Right kidney (tissue), 9 donors: ENCODE results near the gene SPDYE5.
"Not testable (repeated sequence)": the region's sequence is repeated elsewhere in the genome, so short reads cannot be mapped to it uniquely, and the experiment has no call there.

Experiments used
- DNase-seq: peaks from one replicate; pipeline ENCODE4 v3.0.0-alpha.2; 2016
- long read RNA-seq, 8 donors: transcript quantifications; one replicate each; lab custom pipeline, GENCODE V29; 2026

SPDYE5 gene
- long read RNA-seq, donor 1, result 0 reads
- long read RNA-seq, donor 2, result 0 reads
- long read RNA-seq, donor 3, result 0 reads
- long read RNA-seq, donor 4, result 0 reads
- long read RNA-seq, donor 5, result 0 reads
- long read RNA-seq, donor 6, result 0 reads
- long read RNA-seq, donor 7, result 0 reads
- long read RNA-seq, donor 8, result 0 reads

- DNase-seq, result not testable (repeated sequence)
These were observed at the start of gene SPDYE5 for GRCh38 chr7:75492020-75492419. SPDYE5 (plus strand) TSS chr7:75492320; CDS start chr7:75494048, 1,728 bp downstream.

GRCh38 chr7:75442465-75443111, 49.5 kb upstream of the SPDYE5 start:
- peak; percentile 56 for DNase-seq

GRCh38 chr7:75449946-75450345, 42.2 kb upstream of the SPDYE5 start:
- not testable (repeated sequence) for DNase-seq

- DNase-seq, result not testable (repeated sequence)
These were observed 39.6 kb upstream of the SPDYE5 start for GRCh38 chr7:75452494-75452955.

DNA sequence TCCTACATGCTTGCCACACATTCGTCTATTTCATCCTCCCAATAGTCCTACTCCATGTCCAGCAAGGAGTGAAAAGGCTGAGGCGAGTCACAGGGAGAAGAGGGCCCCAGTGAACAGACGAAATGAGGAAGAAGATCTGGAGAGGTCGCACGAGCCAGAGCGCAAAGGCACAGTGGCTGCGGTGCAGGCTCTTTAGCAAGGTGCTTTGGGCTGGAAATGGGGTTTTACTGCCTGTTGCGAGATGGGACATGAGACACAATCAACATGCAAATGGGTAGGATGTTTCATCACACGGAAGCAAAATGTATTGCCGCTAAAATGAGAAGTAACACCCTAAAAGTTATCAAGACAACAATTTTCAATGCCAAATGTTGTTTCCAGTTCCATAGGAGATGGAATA, 35.7 kb upstream of the SPDYE5 start:
- DNase-seq, result not testable (repeated sequence)

DNA sequence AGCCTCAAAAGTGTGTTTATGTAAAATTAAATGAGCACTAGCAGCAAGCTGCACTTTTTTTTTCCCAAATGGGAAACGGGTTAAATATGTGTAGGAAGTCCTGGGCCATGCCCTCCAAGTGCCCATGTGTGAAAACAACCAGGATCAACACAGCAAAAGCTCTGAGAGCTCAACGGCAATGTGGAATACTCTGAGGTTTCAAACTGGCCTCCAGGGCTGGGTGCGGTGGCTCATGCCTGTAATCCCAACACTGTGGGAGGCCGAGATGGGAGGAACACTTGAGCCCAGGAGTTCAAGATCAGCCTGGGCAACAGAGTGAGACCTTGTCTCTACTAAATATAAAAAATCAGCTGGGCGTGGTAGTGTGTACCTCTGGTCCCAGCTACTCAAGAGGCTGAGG, 34.1 kb upstream of the SPDYE5 start:
- not testable (repeated sequence) for DNase-seq

GRCh38 chr7:75460541-75460940, 31.6 kb upstream of the SPDYE5 start:
- DNase-seq, result not testable (repeated sequence)

- not testable (repeated sequence) for DNase-seq
These were observed 22.0 kb upstream of the SPDYE5 start for GRCh38 chr7:75470166-75470565.

DNA sequence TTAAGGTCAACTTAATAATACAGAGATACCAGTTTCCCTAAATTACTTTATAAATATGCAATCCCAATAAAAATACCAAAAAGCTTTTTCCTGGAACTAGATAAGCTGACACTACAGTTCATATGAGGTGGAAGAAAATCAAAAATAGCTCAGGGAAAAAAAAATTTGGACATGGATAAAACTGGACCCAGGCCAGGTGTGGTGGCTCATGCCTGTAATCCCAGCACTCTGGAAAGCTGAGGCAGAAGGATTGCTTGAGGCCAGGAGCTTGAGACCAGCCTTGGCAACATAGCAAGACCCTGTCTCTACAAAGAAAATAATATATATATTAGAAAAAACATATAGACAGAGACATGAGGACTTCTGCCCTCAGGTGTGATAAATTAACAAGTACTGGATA, 14.7 kb upstream of the SPDYE5 start:
- DNase-seq, result not testable (repeated sequence)

GRCh38 chr7:75480313-75480712, 11.8 kb upstream of the SPDYE5 start:
- not testable (repeated sequence) for DNase-seq

- peak; percentile 53 for DNase-seq
These were observed 6.7 kb upstream of the SPDYE5 start for GRCh38 chr7:75485355-75485978.

DNA sequence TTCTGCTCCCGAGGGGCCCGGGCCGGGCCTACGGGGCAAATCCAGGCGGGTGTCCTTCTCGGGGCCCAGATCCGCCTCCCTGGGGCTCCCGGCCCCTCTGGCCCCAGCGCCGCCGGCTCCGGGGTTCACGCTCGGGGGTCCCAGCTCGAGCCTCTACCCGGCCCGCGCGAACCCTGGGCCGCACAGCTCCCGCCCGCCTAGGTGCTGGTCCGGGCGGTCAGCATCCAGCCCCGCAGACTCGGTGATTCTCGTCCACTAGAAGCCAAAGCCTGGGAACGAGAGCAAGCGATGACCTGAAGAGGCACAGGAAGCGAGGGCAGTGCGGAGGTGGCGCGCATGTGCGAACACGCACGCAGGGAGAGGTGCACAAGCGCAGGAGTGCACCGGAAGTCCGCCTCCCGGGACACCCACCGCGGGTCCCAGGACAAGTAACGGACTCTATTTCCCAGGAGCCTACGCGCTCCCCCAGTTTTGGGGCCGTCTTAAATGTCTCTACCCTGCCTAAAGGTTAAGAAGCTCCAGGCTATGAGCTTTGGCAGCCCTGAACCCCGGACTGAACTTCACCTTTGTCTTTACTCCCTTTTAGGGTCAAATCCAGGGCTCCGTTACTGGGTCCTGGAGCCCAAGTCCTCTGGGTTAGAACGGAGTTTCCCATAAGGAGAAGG, 6.0 kb upstream of the SPDYE5 start, which contains the start of gene POM121C:
Gene POM121C (minus strand): TSS at position 321 of the 665 bp plus-strand sequence. CDS start 44,803 bp downstream, outside the sequence.
- peak; percentile 82 for DNase-seq

- not testable (repeated sequence) for DNase-seq
These were observed 16.9 kb downstream of the SPDYE5 start for GRCh38 chr7:75509033-75509432.

DNA sequence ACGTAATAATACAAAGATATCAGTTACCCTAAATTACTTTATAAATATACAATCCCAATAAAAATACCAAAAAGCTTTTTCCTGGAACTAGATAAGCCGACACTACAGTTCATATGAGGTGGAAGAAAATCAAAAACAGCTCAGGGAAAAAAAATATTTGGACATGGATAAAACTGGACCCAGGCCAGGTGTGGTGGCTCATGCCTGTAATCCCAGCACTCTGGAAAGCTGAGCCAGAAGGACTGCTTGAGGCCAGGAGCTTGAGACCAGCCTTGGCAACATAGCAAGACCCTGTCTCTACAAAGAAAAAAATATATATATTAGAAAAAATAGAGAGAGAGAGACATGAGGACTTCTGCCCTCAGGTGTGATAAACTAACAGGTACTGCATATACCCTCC, 26.7 kb downstream of the SPDYE5 start:
- not testable (repeated sequence) for DNase-seq

DNA sequence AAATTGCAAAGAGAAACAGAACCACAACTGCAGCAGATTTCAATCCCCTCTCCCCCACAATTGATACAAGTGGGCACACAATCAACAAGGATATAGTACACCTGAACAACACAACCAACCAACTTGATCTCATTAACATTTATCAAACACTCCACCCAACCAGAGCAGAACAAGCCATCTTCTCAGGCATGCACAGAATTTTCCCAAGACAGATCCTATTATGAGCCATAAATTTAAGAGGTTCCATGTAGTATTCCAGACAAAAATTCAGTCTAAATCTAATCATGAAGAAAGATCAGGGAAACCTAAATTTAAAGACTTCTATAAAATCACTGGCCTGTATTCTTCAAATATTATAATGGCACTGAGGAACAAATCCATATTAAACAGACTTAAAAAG, 29.6 kb downstream of the SPDYE5 start:
- not testable (repeated sequence) for DNase-seq

- peak; percentile 58 for DNase-seq
These were observed 35.2 kb downstream of the SPDYE5 start for GRCh38 chr7:75527224-75527722.

DNA sequence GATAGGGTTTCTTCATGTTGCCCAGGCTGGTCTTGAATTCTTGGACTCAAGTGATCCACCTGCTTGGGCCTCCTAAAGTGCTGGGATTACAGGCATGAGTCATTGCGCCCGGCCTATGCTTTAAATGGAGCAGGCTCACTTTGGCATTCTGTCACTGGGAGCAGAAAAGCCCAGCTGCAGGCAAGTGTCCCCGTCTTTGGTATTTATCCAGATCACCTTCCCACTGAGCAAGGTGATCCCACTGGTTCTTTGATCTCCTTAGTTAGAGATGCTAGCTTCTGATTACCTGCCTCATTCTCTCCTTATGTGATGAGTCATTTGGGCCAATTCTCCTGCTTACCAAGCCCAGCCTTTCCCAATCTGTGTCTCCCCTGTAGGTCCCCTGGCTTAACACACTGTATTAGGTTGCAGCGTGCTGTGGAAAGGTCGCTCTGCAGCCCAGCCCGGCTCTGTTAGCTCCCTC, 39.3 kb downstream of the SPDYE5 start:
- no peak for DNase-seq

- DNase-seq, result no peak
These were observed 40.5 kb downstream of the SPDYE5 start for GRCh38 chr7:75532639-75533038.

DNA sequence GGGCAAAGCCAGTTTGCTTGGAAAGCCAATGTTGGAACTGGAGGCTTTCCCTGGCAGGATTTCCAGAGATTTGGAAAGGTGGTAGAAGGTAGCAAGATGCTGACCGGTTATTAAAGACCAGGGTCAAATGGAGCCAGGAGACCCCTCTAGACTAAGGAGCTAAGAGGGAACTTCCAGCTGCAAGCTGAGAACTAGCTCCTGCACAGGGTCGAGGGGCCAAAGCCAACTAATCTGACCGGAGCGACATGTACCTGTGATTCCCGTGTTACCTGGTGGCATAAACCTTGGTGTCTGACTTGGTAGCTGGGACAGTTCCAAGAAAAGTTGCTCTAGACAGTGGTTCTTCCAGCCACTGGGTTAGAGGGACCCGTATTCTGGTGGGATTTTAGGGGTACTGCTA, 41.8 kb downstream of the SPDYE5 start:
- no peak for DNase-seq

- no peak for DNase-seq
These were observed 42.7 kb downstream of the SPDYE5 start for GRCh38 chr7:75534727-75535307.

GRCh38 chr7:75536491-75536890, 44.4 kb downstream of the SPDYE5 start:
- DNase-seq, result no peak

- no peak for DNase-seq
These were observed 44.9 kb downstream of the SPDYE5 start for GRCh38 chr7:75536940-75537538.
